ENCODE data around the gene ADM5. TPM values are rescaled to one million over a fixed set of nuclear protein-coding genes. Genes with fewer than 3 reads are reported as not detected.

Gene ADM5, protein sequence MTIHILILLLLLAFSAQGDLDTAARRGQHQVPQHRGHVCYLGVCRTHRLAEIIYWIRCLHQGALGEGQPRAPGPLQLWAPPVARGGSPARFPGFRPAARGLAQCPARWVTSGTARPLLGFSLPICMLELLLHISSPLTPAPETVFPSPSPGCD
- polyA plus RNA-seq (ENCODE audit: insufficient read length) = 1.3 TPM
- long read RNA-seq, donor 1, partial matches to known transcripts = 0 of 2 reads
- long read RNA-seq, donor 1, other reads (novel, unspliced or antisense) = 0 of 2 reads
- long read RNA-seq, donor 2, partial matches to known transcripts = 0 of 1 reads
- long read RNA-seq, donor 2, other reads (novel, unspliced or antisense) = 0 of 1 reads
- long read RNA-seq, donor 3 = 0 reads
- long read RNA-seq, donor 4 = 0 reads
- long read RNA-seq, donor 5 = 0 reads
- long read RNA-seq, donor 6 = 0 reads
- long read RNA-seq, donor 7 = 0 reads
- long read RNA-seq, donor 8 = 0 reads

DNA sequence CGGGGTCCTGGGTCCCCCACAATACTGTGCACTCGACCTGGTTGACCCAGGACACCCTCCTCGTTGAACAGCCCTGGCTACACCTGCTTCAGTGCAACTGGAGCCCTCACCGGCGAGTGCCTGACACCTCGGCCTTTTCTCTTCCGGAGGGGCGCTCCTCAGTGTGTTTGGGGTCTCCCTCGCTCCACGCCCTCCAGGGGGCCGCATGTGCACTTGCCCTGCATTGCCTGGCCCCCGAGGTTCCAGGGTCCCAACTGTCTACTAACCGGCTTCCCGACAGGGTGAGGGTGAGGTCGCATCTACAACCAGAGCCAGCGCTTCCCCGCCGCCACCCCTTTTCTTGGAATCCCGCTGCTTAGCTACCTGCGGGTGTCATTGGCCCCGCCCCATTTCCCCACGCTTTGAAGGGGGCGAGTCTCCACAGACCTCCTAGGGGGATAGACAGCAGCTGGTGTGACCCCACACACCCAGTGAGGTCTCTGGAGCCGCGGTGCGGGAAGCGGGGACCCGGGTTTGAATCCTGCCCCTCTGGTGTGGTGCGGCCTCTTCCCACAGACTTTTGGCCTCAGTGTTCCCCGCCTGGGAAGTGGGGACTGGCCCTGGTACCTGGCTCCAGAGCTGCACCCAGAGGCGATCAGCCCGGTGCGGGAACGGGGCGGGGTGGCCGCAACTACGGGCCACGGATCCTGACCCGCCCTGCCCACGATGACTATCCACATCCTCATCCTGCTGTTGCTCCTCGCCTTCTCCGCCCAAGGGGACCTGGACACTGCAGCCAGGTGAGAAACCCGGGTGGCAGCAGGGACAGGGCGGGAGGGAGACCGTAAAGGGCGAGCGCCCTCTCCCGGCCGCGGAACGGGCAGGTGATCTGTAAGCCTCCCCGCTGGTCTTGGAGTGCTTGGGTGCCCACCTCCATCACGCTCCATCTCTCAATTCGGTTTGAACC lies at the start of gene ADM5:
ADM5 (plus strand) TSS at position 462 of the 946 bp plus-strand sequence; CDS start at position 706, 244 bp downstream.
- no peak for DNase-seq

DNA sequence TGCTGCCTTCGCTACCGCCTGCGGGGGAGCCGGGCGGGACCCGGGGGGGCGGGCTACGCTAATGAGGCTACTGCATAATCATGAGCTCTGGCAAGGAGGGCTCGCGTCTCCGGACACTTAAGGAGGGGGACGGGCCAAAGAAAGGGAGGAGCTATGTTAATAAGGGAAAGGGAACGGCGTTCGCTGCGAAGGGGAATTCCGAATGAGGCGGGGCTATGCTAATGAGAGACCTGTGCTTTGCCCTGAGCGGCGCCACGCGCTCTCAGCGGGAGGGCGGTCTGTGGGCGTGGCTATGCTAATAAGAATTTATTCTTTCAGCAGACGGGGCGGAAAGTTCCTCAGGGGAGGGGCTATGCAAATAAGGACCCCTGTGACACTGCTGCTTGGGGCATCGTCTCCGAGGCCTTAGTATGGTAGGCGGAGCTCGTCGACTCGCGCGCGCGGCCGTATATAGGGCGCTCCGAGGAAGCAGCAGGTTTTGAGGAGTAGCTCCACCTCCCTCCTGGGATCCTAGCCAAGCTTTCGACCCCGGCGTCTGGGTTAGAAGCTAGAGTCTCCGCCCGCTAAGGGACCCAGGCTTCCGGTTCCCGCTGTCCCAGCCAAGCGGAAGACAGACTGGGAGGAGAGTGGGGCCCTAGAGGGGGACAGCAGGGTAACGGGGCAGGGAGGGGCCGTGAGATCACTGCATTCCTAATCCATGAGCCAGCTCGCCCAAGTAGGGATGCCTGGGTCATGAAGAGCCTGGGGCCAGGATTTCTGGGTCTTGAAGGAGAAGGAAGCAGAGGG lies 49.1 kb upstream of the ADM5 start, which contains the start of gene RRAS:
RRAS (minus strand) TSS at position 31 of the 786 bp plus-strand sequence. CDS start 45 bp downstream, outside the sequence.
- peak; percentile 100 for DNase-seq

DNA sequence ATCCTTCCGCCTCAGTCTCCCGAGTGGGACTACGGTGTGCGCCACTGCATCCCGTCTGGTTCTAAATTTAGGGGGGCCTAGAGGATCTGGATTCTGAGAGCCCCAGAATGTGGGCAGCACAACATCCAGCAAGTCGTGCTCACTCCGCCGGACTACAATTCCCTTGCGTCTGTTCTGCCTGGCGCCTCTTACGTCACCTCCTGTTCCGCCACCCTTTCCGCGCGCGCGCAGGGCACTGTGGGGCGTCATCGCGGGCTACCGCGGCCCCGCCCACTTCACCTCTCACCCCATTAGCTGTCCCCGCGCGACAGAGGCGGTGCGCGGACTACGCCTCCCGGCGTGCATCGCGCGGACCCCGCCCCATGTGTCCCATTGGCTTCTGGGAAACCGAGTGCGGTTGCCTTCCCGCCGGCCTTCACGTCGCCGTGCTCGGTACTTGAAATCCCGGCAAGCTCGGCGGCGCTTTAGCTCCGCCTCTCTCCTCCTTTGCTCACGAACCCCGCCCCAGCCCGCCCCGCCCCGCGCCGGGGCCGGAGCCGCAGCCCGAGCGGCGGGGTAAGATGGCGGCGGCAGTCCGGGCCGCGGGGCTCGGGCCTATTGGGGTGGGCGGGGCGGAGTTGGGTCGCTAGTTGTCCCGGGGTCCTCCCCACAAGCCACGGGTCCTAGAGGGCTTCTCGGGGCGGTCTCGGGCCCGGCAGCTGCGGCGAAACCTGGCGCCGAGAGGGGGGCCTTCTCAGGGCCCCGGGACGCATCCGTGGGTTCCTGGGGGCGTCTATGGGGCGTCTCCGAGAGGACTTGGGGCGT lies 47.5 kb upstream of the ADM5 start, which contains the start of gene SCAF1:
SCAF1 (plus strand) TSS at position 522 of the 804 bp plus-strand sequence. CDS start 2,818 bp downstream, outside the sequence.
- DNase-seq = peak; percentile 99

DNA sequence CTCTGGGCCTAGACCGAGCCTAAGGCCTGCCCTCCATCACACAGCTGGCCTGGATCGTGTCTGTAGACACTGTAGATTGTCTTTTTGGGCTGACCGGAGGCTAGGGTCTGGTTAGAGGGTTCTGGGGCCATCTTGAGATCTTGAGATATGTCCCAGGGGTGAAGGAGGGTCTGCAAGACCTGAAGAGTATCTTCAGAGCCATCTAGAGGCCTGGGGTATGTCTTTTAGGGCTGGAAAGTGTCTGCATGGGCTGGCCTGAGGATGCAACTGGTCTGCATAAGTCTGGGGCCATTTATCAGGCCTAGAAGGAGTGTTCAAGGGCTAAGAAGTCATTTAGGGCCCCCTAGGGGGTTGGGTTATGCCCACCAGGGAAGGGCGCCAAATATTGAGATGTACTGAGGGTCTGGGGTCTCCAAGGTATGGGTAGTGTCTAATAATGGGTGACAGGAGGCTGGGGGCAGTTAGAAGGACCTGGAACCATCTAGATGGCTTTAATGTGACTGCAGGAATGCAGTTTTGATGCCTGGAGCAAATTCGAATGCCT lies 46.8 kb upstream of the ADM5 start:
- no peak for DNase-seq

DNA sequence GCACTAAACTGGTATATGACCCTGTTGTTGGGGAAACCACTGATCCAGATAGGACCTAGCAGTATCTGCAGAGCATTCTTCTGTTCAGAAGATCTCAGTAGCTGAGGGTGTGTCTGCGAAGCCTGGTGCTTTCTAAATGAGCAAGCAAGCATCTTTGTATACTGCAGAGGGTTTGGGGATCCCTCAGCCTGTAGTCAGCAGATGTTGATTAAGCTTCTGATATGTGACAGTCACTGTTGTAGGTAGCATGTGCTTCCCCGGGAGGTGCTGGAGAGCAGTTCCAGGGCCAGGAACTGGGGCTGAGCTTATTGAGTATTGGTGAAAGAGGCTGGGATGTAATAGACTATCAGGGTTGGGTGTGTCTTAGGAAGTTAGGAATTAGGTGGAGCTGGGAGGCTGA lies 45.9 kb upstream of the ADM5 start:
- no peak for DNase-seq

DNA sequence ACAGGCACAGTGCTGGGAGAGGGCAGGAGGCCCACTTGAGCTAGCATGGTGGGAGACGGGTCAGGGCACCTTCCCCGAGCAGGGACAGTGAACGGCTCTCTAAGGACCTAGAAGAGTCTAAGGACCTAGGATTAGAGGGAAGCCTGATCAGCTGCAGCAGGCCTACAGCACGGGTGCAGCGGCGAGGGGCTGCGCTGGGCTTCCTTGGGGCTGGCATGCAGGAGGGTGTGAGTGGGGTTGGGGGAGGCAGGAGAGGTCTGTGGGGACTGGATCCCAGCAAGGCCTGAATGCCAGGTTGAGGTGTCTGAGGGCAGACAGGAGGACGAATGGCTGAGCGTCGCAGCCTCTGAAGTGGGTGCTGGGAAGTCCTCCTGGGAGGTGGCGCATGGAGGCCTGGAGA lies 43.8 kb upstream of the ADM5 start:
- DNase-seq = no peak

DNA sequence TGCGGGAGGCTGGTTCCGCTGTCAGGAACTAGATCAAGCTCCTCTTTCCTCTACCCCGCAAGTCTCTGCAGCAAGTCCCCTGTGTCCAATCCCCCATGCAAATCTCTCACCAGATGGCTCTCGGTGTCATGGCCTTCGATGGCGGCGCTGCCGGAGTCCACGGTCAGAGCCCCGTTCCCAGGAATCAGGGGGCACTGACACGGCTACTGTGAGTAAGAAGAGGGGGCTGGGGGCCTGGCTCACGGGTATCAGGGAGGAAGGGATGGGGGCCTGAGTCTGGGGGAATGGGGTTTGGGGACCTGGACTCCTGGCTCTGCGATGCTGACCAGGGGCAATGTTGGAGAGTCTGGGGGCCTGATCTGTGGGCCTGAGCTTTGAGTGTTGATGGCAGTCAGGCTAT lies 43.4 kb upstream of the ADM5 start:
- DNase-seq = no peak

DNA sequence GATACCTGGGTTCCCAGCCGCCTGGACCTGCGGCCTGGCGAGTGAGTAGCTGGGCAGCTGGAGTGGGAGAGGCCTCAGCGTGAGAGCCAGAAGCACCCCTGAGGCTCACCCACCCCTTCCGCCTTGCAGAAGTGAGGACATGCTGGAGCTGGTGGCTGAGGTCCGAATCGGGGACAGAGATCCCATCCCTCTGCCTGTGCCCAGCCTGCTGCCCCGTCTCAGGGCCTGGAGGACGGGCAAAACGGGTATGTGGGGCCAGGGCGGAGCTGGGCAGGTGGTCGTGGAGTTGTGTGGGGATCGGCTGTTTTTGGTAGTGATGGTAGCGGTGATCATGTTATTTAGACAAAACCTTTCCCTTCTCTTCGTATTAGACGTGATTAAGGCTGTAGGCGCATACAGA lies 42.8 kb upstream of the ADM5 start:
- no peak for DNase-seq

DNA sequence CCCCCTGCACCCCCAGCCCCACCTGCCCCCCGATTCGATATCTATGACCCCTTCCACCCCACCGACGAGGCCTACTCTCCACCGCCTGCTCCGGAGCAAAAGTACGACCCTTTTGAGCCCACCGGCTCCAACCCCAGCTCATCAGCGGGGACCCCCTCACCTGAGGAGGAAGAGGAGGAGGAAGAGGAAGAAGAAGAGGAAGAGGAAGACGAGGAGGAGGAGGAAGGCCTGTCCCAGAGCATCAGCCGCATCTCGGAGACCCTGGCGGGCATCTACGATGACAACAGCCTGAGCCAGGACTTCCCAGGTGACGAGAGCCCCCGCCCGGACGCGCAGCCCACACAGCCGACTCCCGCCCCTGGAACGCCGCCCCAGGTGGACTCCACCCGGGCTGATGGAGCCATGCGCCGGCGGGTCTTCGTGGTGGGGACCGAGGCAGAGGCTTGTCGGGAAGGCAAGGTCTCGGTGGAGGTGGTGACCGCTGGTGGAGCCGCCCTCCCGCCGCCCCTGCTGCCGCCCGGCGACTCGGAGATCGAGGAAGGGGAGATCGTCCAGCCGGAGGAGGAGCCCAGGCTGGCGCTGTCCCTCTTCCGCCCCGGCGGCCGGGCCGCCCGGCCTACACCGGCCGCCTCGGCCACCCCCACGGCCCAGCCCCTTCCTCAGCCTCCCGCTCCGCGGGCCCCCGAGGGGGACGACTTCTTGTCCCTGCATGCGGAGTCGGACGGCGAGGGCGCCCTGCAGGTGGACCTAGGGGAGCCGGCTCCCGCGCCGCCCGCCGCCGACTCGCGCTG lies 38.2 kb upstream of the ADM5 start:
- no peak for DNase-seq

DNA sequence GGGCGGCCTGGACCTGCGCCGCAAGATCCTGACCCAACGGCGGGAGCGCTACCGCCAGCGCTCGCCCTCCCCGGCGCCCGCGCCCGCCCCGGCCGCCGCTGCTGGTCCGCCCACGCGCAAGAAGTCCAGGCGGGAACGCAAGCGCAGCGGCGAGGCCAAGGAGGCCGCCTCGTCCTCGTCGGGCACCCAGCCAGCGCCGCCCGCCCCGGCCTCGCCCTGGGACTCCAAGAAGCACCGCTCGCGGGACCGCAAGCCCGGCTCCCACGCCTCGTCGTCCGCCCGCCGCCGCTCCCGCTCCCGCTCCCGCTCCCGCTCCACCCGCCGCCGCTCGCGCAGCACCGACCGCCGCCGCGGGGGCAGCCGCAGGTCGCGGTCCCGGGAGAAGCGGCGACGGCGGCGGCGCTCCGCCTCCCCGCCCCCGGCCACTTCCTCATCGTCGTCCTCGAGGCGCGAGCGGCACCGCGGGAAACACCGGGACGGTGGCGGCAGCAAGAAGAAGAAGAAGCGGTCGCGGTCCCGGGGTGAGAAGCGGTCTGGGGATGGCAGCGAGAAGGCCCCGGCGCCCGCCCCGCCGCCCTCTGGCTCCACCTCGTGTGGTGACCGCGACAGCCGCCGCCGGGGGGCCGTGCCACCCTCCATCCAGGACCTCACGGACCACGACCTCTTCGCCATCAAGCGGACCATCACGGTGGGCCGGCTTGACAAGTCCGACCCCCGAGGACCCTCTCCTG lies 37.4 kb upstream of the ADM5 start:
- DNase-seq = no peak

DNA sequence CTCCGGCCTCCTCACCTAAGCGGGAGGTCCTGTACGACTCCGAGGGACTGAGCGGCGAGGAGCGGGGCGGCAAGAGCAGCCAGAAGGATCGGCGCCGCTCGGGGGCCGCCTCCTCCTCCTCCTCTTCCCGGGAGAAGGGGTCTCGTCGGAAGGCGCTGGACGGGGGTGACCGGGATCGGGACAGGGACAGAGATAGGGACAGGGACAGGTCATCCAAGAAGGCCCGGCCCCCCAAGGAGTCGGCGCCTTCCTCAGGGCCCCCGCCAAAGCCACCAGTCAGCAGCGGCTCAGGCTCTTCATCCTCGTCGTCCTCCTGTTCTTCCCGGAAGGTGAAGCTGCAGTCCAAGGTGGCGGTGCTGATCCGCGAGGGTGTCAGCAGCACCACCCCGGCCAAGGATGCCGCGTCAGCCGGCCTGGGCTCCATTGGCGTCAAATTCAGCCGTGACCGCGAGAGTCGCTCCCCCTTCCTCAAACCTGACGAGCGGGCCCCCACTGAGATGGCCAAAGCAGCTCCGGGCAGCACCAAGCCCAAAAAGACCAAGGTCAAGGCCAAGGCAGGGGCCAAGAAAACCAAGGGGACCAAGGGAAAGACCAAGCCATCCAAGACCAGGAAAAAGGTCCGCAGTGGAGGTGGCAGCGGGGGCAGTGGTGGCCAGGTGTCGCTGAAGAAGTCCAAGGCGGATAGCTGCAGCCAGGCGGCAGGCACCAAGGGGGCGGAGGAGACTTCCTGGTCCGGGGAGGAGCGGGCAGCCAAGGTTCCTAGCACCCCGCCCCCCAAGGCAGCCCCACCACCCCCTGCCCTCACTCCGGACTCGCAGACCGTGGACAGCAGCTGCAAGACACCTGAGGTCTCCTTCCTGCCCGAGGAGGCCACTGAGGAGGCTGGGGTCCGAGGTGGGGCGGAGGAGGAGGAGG lies 36.6 kb upstream of the ADM5 start:
- no peak for DNase-seq

DNA sequence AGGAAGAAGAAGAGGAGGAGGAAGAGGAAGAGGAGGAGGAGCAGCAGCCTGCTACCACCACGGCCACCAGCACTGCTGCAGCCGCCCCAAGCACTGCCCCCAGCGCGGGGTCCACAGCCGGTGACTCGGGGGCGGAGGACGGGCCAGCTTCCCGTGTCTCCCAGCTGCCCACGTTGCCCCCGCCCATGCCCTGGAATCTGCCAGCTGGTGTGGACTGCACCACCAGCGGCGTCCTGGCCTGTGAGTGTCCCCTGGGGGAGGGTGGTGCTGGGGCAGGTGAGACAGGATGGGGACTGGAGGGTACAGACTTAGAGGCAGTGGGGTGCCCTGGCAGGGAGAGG lies 36.0 kb upstream of the ADM5 start:
- DNase-seq = no peak

DNA sequence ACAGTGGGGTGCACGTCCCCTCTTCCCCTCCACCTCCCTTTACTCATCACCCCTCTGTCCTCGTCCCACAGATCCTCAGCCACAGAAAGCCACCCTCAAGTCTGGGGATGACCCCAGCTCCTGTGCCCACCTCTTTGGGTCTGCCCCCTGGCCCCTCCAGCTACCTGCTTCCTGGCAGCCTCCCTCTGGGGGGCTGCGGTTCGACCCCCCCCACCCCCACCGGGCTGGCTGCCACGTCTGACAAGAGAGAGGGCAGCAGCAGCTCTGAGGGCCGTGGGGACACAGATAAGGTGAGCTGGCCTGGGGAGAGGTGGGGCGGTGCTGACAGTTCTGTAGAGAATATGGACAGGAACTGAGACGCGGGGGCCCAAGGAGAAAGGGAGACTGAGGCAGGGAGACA lies 34.8 kb upstream of the ADM5 start:
- no peak for DNase-seq

DNA sequence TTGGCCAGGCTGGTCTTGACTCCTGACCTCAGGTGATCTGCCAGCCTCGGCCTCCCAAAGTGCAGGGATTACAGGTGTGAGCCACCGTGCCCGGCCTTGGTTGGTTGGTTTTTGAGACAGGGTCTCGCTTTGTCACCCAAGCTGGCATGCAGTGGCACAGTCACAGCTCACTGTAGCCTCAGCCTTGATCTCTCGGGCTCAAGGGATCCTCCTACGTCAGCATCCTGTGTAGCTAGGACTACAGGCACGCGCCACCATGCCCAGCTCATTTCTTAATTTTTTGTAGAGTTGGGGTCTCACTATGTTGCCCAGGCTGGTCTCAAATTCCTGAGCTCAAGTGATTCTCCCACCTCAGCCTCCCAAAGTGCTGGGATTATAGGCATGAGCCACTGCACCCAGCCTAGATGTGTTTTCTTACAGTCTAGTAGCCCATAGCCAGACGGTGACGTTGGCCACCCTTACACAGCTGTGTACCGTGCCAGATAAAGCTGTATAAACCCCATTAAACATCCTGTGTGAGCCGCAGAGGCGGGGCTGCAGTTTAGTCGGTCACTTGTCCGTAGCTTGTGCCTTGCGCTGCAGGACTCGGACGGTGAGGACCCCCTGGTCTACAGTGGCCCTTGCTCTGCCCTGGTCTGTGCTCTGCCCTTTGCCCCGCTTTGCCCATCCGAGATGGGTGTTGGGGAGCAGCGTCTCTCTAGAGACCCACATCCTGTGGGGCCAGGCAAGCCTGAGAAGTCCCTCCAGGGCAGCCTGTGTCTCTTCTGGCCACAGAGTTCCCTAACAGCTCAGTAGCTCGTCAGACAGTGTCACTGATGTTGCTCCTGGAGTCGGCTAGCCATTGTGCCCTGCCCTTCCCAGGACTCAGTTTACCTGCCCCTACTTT lies 33.6 kb upstream of the ADM5 start:
- DNase-seq = no peak

DNA sequence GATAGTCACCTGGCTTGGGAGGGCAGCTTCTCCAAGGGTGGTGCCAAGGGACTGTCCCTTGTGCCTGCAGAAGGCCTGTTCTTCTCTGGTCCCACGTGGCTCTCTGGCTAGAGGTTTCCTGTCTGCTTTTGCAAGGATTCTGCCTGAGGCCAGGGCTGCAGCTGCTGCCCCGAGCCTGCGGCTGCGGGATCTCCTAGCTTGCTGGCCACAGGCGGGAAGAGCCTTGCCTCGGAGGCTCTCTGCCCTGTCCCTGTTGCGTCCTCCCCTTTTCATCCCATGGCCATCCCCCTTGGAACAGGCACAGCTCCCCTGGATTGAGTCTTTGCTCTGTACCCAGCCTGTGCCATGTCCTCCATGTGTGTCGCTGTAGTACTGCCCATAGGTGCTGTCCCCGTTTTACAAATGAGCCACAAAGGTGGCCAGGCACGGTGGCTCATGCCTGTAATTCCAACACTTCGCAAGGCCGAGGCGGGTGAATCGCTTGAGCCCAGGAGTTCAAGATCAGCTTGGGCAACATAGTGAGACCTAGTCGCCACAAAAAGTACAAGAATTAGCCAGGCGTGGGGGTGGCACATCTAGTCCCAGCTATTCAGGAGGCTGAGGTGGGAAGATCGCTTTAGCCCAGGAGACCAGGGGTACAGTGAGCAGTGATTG lies 32.8 kb upstream of the ADM5 start:
- DNase-seq = no peak

DNA sequence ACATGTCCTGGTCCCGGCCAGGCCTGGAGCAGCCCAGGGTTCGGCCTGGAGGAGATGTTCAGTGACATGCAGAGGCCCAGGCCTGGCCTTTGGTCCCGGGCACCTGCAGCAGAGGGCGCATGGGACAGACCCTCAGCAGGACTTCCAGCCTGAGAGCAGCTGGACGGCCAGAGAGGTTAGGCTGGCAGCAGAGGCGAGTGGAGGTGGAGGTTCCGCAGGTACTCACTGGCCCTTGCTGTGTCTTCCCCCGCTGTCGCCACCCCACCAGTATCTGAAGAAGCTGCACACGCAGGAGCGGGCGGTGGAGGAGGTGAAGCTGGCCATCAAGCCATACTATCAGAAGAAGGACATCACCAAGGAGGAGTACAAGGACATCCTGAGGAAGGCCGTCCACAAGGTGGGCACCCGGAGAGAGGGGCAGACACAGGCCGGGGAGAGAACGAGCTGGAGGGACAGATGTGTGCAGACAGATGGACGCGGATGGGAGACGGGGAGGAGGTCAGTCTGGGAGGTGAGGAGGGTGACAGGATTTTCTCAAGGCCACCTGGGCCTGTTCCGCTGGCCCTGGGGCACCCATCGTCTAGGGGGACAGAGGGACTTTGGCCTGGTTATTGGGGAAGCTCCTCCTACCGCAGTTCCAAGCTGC lies 31.8 kb upstream of the ADM5 start:
- DNase-seq = no peak
